ENCODE data around the gene SIAH2.

SIAH2 gene

GRCh38 chr3:150699068-150699639 lies 63.8 kb downstream of the SIAH2 start:
- TF ChIP-seq EZH2 (optimal IDR thresholded peaks at IDR 0.05; ENCODE audit: low read depth, low read length) (no peak), EZH2phosphoT487 (IDR thresholded peaks at IDR 0.05; ENCODE audit: low read length) (no peak), CTCF (IDR thresholded peaks at IDR 0.05; ENCODE audit: low read length) (no peak)
- Histone ChIP-seq H3K79me2 (ENCODE audit: low read length) (no peaks in the 10 kb centered on the region), H3K4me1 (ENCODE audit: low read length) (no peaks in the 10 kb centered on the region), H3K36me3 (replicated peaks; ENCODE audit: insufficient read depth, low read length) (no peaks in the 10 kb centered on the region), H3K9me3 (replicated peaks; ENCODE audit: insufficient read depth, low read length) (no peaks in the 10 kb centered on the region), H3K4me3 (ENCODE audit: low read length) (no peak overlapping the region), H4K20me1 (ENCODE audit: insufficient read depth, low read length) (no peaks in the 10 kb centered on the region), H3K9me2 (replicated peaks; ENCODE audit: insufficient read depth, low read length) (no peaks in the 10 kb centered on the region), H3K4me2 (ENCODE audit: low read depth, low read length) (no peak overlapping the region), H3K27me3 (replicated peaks; ENCODE audit: insufficient read depth, low read length) (no peaks in the 10 kb centered on the region), H3F3A (ENCODE audit: insufficient read depth, low read length) (0 out of 2 replicates have a peak, but pooled peaks cover 2% of the 10 kb centered on the region), H3K27ac (ENCODE audit: low read length) (no peak overlapping the region), H2AFZ (ENCODE audit: low read length) (no peak overlapping the region), H3K9ac (ENCODE audit: low read length) (no peak overlapping the region)
- DNase-seq, result no peak

- Histone ChIP-seq H3K27me3 (replicated peaks; ENCODE audit: insufficient read depth, low read length) (no peaks in the 10 kb centered on the region), H3K79me2 (ENCODE audit: low read length) (no peaks in the 10 kb centered on the region), H3K4me3 (ENCODE audit: low read length) (no peak overlapping the region), H3K4me2 (ENCODE audit: low read depth, low read length) (no peak overlapping the region), H3K4me1 (ENCODE audit: low read length) (no peaks in the 10 kb centered on the region), H4K20me1 (ENCODE audit: insufficient read depth, low read length) (no peaks in the 10 kb centered on the region), H3K9me3 (replicated peaks; ENCODE audit: insufficient read depth, low read length) (no peaks in the 10 kb centered on the region), H3F3A (ENCODE audit: insufficient read depth, low read length) (no peaks in the 10 kb centered on the region), H2AFZ (ENCODE audit: low read length) (no peak overlapping the region), H3K9ac (ENCODE audit: low read length) (no peak overlapping the region), H3K36me3 (replicated peaks; ENCODE audit: insufficient read depth, low read length) (no peaks in the 10 kb centered on the region), H3K27ac (ENCODE audit: low read length) (no peak overlapping the region), H3K9me2 (replicated peaks; ENCODE audit: insufficient read depth, low read length) (no peaks in the 10 kb centered on the region)
- no peak for DNase-seq
- no peak for TF ChIP-seq CTCF (IDR thresholded peaks at IDR 0.05; ENCODE audit: low read length)
These were observed 65.3 kb downstream of the SIAH2 start for GRCh38 chr3:150697646-150698045.

- Histone ChIP-seq H3K36me3 (replicated peaks; ENCODE audit: insufficient read depth, low read length) (no peaks in the 10 kb centered on the region), H2AFZ (ENCODE audit: low read length) (no peak overlapping the region), H4K20me1 (ENCODE audit: insufficient read depth, low read length) (no peaks in the 10 kb centered on the region), H3K4me1 (ENCODE audit: low read length) (no peaks in the 10 kb centered on the region), H3K27ac (ENCODE audit: low read length) (no peak overlapping the region), H3K9ac (ENCODE audit: low read length) (no peak overlapping the region), H3K27me3 (replicated peaks; ENCODE audit: insufficient read depth, low read length) (no peaks in the 10 kb centered on the region), H3K4me2 (ENCODE audit: low read depth, low read length) (no peak overlapping the region), H3K9me3 (replicated peaks; ENCODE audit: insufficient read depth, low read length) (no peaks in the 10 kb centered on the region; the same call in 1 of the 2 replicates), H3F3A (ENCODE audit: insufficient read depth, low read length) (no peaks in the 10 kb centered on the region), H3K4me3 (ENCODE audit: low read length) (no peak overlapping the region), H3K79me2 (ENCODE audit: low read length) (no peaks in the 10 kb centered on the region), H3K9me2 (replicated peaks; ENCODE audit: insufficient read depth, low read length) (no peaks in the 10 kb centered on the region)
- DNase-seq, result no peak
- TF ChIP-seq EZH2 (optimal IDR thresholded peaks at IDR 0.05; ENCODE audit: low read depth, low read length), result no peak
- TF ChIP-seq CTCF (IDR thresholded peaks at IDR 0.05; ENCODE audit: low read length), result no peak
- no peak for TF ChIP-seq EZH2phosphoT487 (IDR thresholded peaks at IDR 0.05; ENCODE audit: low read length)
These were observed 71.4 kb downstream of the SIAH2 start for GRCh38 chr3:150691414-150692040.

Measured in MM.1S (cell line).